ENCODE data around the gene COIL. TPM values are rescaled to one million over a fixed set of nuclear protein-coding genes. Genes with fewer than 3 reads are reported as not detected.

Gene COIL
- total RNA-seq, 4 donors from 2014 or later, result 6.3 to 9.7 (median 9.0) TPM

DNA sequence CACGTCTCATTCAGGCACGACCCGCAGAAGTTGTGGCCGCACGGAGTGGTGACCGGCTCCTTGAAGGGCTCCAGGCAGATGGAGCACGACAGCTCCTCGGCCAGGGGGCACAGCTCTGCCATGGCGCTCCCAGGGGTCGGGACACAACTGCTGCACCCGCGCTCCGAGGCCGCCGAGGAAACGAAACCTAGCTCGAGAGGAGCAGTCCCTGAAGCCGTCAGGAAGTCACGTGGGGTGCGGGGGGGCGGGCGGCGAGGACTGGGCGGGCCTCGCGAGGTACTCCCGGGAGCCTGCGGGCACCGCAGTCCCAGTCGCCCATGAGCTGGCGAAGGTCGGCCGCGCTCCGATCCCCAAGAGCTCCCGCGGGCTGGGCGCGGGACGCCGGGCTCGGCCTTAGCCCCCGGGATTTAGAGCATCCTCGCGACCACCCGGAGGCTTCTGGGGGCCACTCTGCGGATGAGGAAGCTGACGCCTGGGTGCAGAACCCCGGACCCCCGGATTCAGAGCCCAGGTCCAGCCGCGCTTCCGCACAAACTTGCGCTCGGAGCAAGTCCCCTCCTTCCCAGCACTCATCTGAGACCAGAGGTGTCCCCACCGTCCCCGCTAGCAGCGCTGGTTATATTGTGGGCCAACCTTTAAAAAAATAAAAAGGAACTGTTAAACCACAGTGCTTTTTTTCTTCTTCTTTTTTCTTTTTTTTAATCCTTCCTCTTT is 46.8 kb downstream of the COIL start, which contains the start of gene TRIM25:
Gene TRIM25, minus strand, starts transcription at position 183 of the 714 bp plus-strand sequence. Its CDS starts 61 bp downstream, at position 122.
- H3K4me1 ChIP-seq, result peaks cover 54% of the 10 kb centered on the region in 2 donors
- peak; percentile 92 to 93 for DNase-seq
- H3K27me3 ChIP-seq, result no peaks in the 10 kb centered on the region
- H3K27ac ChIP-seq, result peak within 1 kb of the TSS; percentile 85 to 95 (median 87)
- ATAC-seq, result peak; percentile 78 to 84
- intact Hi-C loops (cut with DNase I; ENCODE audit: low total_unique reads) (loop anchor here (1.0 to 5.0 kb wide), 4 partner anchors 26 to 322 kb away; partner anchors contain the start of genes COIL, NOG and SCPEP1), in situ Hi-C loops (cut with MboI; ENCODE audit: low sequenced_read_pairs in 4 of 4) (no loop called here)
- H3K9me3 ChIP-seq, result no peaks in the 10 kb centered on the region
- peak within 1 kb of the TSS; percentile 68 to 87 (median 74) for H3K4me3 ChIP-seq
- TF ChIP-seq, protein P1, sequence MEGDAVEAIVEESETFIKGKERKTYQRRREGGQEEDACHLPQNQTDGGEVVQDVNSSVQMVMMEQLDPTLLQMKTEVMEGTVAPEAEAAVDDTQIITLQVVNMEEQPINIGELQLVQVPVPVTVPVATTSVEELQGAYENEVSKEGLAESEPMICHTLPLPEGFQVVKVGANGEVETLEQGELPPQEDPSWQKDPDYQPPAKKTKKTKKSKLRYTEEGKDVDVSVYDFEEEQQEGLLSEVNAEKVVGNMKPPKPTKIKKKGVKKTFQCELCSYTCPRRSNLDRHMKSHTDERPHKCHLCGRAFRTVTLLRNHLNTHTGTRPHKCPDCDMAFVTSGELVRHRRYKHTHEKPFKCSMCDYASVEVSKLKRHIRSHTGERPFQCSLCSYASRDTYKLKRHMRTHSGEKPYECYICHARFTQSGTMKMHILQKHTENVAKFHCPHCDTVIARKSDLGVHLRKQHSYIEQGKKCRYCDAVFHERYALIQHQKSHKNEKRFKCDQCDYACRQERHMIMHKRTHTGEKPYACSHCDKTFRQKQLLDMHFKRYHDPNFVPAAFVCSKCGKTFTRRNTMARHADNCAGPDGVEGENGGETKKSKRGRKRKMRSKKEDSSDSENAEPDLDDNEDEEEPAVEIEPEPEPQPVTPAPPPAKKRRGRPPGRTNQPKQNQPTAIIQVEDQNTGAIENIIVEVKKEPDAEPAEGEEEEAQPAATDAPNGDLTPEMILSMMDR (IDR thresholded peaks at IDR 0.05 in 4 of 5, conservative IDR thresholded peaks at IDR 0.05 in 1 of 5), result no peak
- TF ChIP-seq POLR2A (IDR thresholded peaks at IDR 0.05), result peak; percentile 98 to 99
- H3K36me3 ChIP-seq, result no peaks in the 10 kb centered on the region

DNA sequence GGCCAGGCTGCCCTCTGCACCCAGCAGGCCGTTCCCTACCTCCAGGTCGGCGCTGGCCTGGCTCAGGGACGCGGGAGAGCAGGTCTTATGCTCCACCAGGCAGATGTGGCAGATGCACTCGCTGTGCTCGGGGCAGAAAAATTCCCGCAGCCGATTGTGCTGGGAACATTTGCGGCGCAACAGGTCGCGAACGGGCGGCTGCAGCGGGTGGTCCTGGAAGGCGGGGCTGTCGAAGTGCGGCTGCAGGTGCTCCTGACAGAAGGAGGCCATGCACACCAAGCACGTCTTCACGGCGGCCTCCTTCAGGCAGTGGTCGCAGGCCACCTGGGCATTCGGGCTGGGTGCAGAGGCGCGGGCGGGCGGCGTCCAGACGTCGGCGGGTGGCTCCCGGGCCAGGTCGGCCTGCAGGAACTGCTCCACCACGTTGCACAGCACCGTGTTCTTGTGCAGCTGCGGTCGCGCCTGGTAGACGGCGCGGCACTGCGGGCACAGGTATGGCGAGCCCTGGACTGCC is 47.4 kb downstream of the COIL start:
- Histone ChIP-seq H3K9me3 (no peaks in the 10 kb centered on the region), H3K4me3 (peak overlapping the region; percentile 68 to 87 (median 74)), H3K36me3 (peaks cover 0 to under 1% of the 10 kb centered on the region in 2 donors), H3K4me1 (peaks cover 60% of the 10 kb centered on the region in 2 donors), H3K27me3 (no peaks in the 10 kb centered on the region), H3K27ac (peak overlapping the region; percentile 85 to 95 (median 87))
- no peak for TF ChIP-seq POLR2A (IDR thresholded peaks at IDR 0.05)
- TF ChIP-seq, protein P1 (IDR thresholded peaks at IDR 0.05 in 4 of 5, conservative IDR thresholded peaks at IDR 0.05 in 1 of 5), result no peak
- DNase-seq (peak in 1 of 2 donors; percentile 19), ATAC-seq (peak; percentile 48 to 51)
- intact Hi-C loops (cut with DNase I; ENCODE audit: low total_unique reads) (loop anchor here (5.0 kb wide), 2 partner anchors 64 to 321 kb away; partner anchors contain the start of genes NOG and SCPEP1), in situ Hi-C loops (cut with MboI; ENCODE audit: low sequenced_read_pairs in 4 of 4) (no loop called here)

DNA sequence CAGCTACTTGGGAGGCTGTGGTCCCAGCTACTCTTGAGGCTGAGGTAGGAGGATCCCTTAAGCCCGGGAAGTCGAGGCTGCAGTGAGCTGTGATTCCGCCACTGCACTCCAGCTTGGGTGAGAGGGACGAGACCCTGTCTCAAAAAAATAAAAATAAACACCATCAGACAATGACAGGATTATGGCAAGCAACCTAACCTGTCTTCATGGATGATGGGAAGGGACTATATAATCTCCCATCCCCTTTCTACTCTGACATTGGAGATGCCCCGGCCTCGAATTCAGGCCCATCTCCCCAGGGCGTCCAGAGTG is 47.9 kb downstream of the COIL start:
- no peak for TF ChIP-seq POLR2A (IDR thresholded peaks at IDR 0.05)
- TF ChIP-seq, protein P1 (IDR thresholded peaks at IDR 0.05 in 4 of 5, conservative IDR thresholded peaks at IDR 0.05 in 1 of 5), result no peak
- DNase-seq (no peak), ATAC-seq (no peak)
- peak overlapping the region; percentile 68 to 87 (median 74) for H3K4me3 ChIP-seq
- in situ Hi-C loops (cut with MboI; ENCODE audit: low sequenced_read_pairs in 4 of 4) (no loop called here), intact Hi-C loops (cut with DNase I; ENCODE audit: low total_unique reads) (loop anchor here (5.0 kb wide), 2 partner anchors 64 to 321 kb away; partner anchors contain the start of genes NOG and SCPEP1)
- no peaks in the 10 kb centered on the region for H3K9me3 ChIP-seq
- peak overlapping the region; percentile 85 to 95 (median 87) for H3K27ac ChIP-seq
- peaks cover 62 to 64% of the 10 kb centered on the region in 2 donors for H3K4me1 ChIP-seq
- peaks cover 0 to 5% of the 10 kb centered on the region in 2 donors for H3K36me3 ChIP-seq
- H3K27me3 ChIP-seq, result no peaks in the 10 kb centered on the region

DNA sequence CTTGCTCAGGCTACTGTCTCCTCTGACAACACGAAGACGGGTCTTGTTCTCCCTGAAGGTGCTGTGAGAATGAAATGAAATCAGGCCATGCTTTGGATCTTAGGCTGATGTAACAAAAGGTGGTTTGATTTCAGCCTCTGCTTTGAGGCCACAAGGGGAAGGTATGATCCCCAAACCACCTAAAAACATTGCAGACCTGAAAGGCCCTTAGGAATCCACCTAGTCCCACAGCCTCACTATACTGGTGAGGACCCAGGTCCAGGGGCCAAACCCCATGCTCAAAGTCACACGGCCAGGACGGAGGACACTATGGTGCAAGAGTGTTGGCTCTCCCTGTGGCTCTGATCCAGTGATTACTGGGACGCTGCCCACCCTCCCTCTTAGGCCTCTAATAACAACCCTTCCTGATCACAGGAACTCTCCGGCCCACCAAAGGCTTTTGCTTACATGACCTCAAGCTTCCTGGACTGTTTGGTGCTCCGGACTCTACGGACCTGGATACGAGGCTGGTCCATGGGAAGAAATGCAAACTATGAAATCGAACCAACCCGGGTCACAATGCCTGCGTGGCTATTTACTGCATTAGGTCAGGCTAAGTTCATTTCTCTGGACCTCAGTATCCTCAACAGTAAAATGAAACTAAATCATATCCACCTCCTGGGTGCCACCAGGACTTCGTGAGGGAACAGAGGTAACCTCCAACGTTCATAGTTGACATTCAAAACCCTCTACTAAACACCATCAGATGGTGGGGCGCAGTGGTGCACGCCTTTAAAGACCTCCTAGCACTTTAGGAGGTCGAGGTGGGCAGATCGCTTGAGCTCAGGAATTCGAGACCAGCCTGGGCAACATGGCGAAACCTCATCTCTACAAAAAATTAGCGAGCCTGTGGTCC is 48.5 kb downstream of the COIL start:
- peak overlapping the region; percentile 68 to 87 (median 74) for H3K4me3 ChIP-seq
- ATAC-seq (peak; percentile 56 to 57), DNase-seq (peak; percentile 72 to 86)
- H3K9me3 ChIP-seq, result no peaks in the 10 kb centered on the region
- intact Hi-C loops (cut with DNase I; ENCODE audit: low total_unique reads) (loop anchor here (5.0 kb wide), 2 partner anchors 65 to 320 kb away; partner anchors contain the start of genes NOG and SCPEP1), in situ Hi-C loops (cut with MboI; ENCODE audit: low sequenced_read_pairs in 4 of 4) (no loop called here)
- peak overlapping the region; percentile 85 to 95 (median 87) for H3K27ac ChIP-seq
- peak; percentile 32 to 44 for TF ChIP-seq POLR2A (IDR thresholded peaks at IDR 0.05)
- TF ChIP-seq, protein P1 (IDR thresholded peaks at IDR 0.05 in 4 of 5, conservative IDR thresholded peaks at IDR 0.05 in 1 of 5), result no peak
- H3K4me1 ChIP-seq, result peaks cover 62 to 64% of the 10 kb centered on the region in 2 donors
- no peaks in the 10 kb centered on the region for H3K27me3 ChIP-seq
- peaks cover 0 to 11% of the 10 kb centered on the region in 2 donors for H3K36me3 ChIP-seq

Measured in gastrocnemius medialis (tissue), 4 donors.